WERI-Rb-1 (cell line): Measurements from ENCODE around the gene TBCB.

ENCODE experiments used
- DNase-seq: peaks from one replicate; pipeline ENCODE4 v3.0.0-alpha.2; 2020
- H3K27ac ChIP-seq: fragments of 250-450 bp; sonication (Bioruptor Pico); 2 replicates; pipeline ENCODE4 v1.5.1; 2020; ENCODE audit warnings: mild to moderate bottlenecking, moderate library complexity
- H3K27me3 ChIP-seq: fragments of 250-450 bp; sonication (Bioruptor Pico); 2 replicates; pipeline ENCODE4 v1.5.1; 2021; ENCODE audit warnings: mild to moderate bottlenecking, low read depth, moderate library complexity; ENCODE audit not compliant: insufficient read depth, severe bottlenecking
- H3K36me3 ChIP-seq: fragments of 250-450 bp; sonication (Bioruptor Pico); 2 replicates; pipeline ENCODE4 v1.5.1; 2020; ENCODE audit warnings: mild to moderate bottlenecking, moderate library complexity
- H3K4me3 ChIP-seq: 2 replicates; pipeline ENCODE4 v1.5.1; 2011; ENCODE audit warnings: low read depth, mild to moderate bottlenecking, control low read depth, low read length
- H3K9me3 ChIP-seq: fragments of 250-450 bp; sonication (Bioruptor Pico); 2 replicates; pipeline ENCODE4 v1.5.1; 2021; ENCODE audit warnings: mild to moderate bottlenecking, moderate library complexity; ENCODE audit not compliant: severe bottlenecking
- CTCF ChIP-seq: IDR thresholded peaks from 2 replicates; pipeline ENCODE4 v1.5.1; 2011; ENCODE audit warnings: low read depth, mild to moderate bottlenecking, control low read depth, inconsistent platforms, low read length

The TBCB gene

GRCh38 chr19:36086326-36086725 is 28.9 kb upstream of the TBCB start:
- H3K9me3 ChIP-seq: no peaks in the 10 kb centered on the region
- H3K27me3 ChIP-seq: no peaks in the 10 kb centered on the region
- DNase-seq: no peak
- H3K4me3 ChIP-seq: no peak overlapping the region
- no peak overlapping the region for H3K27ac ChIP-seq
- no peak for TF ChIP-seq CTCF
- H3K36me3 ChIP-seq: peaks cover 77% of the 10 kb centered on the region

- no peak for DNase-seq
- H3K36me3 ChIP-seq: peaks cover 64% of the 10 kb centered on the region
- no peak for TF ChIP-seq CTCF
Measured at GRCh38 chr19:36089847-36090246, 25.4 kb upstream of the TBCB start.

GRCh38 chr19:36090910-36091695 is 24.2 kb upstream of the TBCB start:
- no peak for DNase-seq
- Histone ChIP-seq H3K36me3 (peaks cover 68% of the 10 kb centered on the region), H3K9me3 (no peaks in the 10 kb centered on the region), H3K27me3 (no peaks in the 10 kb centered on the region), H3K27ac (no peak overlapping the region), H3K4me3 (no peak overlapping the region)
- no peak for TF ChIP-seq CTCF

More at GRCh38 chr19:36089847-36090246, 25.4 kb upstream of the TBCB start:
- Histone ChIP-seq H3K27me3 (no peaks in the 10 kb centered on the region), H3K27ac (no peak overlapping the region), H3K9me3 (no peaks in the 10 kb centered on the region), H3K4me3 (no peak overlapping the region)

- H3K27ac ChIP-seq: no peak overlapping the region
- H3K4me3 ChIP-seq: no peak overlapping the region
- no peaks in the 10 kb centered on the region for H3K9me3 ChIP-seq
- DNase-seq: no peak
- no peak for TF ChIP-seq CTCF
- H3K36me3 ChIP-seq: peaks cover 68% of the 10 kb centered on the region
- H3K27me3 ChIP-seq: no peaks in the 10 kb centered on the region
Measured at GRCh38 chr19:36092566-36092965, 22.7 kb upstream of the TBCB start.

GRCh38 chr19:36093146-36093662 is 22.1 kb upstream of the TBCB start:
- H3K36me3 ChIP-seq: peaks cover 63% of the 10 kb centered on the region

More at GRCh38 chr19:36093146-36093662, 22.1 kb upstream of the TBCB start:
- no peak for DNase-seq
- TF ChIP-seq CTCF: no peak
- Histone ChIP-seq H3K9me3 (no peaks in the 10 kb centered on the region), H3K4me3 (no peak overlapping the region), H3K27ac (no peak overlapping the region), H3K27me3 (no peaks in the 10 kb centered on the region)
